Caco-2 (cell line): ENCODE results near the gene OR4E2. TPM values are rescaled to one million over a fixed set of nuclear protein-coding genes. Genes with fewer than 3 reads are reported as not detected.

Source experiments
- BruUV-seq: library from RNA; stranded (reverse); fragments of 400-500 nt; replicated peaks from 2 replicates; lab custom pipeline; 2021; lab: Mats Ljungman, UMichigan
- CTCF ChIA-PET: fragments of 300-600 bp; sonication (Branson Sonifier 250); formaldehyde crosslinking; loops from one replicate; lab custom pipeline; 2022; ENCODE audit warnings: antibody characterized with exemption; lab: Charles Lee
- POLR2A ChIA-PET: fragments of 300-600 bp; sonication (Branson Sonifier 250); formaldehyde crosslinking; loops from one replicate; lab custom pipeline; 2022; ENCODE audit warnings: antibody characterized with exemption; lab: Charles Lee
- DNase-seq, 2 experiments: peaks; one replicate each; pipeline versions ENCODE4 v3.0.0 to v3.0.0-alpha.2; 2020 to 2022
- H3K27me3 ChIP-seq: replicated peaks from 2 replicates; pipeline ENCODE4 v1.6.0; 2011; ENCODE audit warnings: low read length; ENCODE audit not compliant: control insufficient read depth, insufficient read depth
- H3K36me3 ChIP-seq: 2 replicates; pipeline ENCODE4 v1.5.1; 2011; ENCODE audit warnings: low read length; ENCODE audit not compliant: control insufficient read depth, insufficient read depth
- H3K4me1 ChIP-seq: fragments of 250-450 bp; sonication (Bioruptor Pico); 2 replicates; pipeline ENCODE4 v1.5.1; 2020; ENCODE audit warnings: mild to moderate bottlenecking
- H3K4me3 ChIP-seq: 2 replicates; pipeline ENCODE4 v1.5.1; 2011; ENCODE audit warnings: low read depth, mild to moderate bottlenecking, control low read depth, low read length
- H3K9me3 ChIP-seq: fragments of 250-450 bp; sonication (Bioruptor Pico); 2 replicates; pipeline ENCODE4 v1.5.1; 2020; ENCODE audit warnings: mild to moderate bottlenecking, moderate library complexity
- H3K27ac Mint-ChIP-seq: one replicate; pipeline ENCODE4 v1.8.0; 2022; ENCODE audit warnings: mixed read lengths; ENCODE audit not compliant: unreplicated experiment
- H3K27me3 Mint-ChIP-seq: one replicate; pipeline ENCODE4 v1.8.0; 2022; ENCODE audit warnings: mixed read lengths; ENCODE audit not compliant: insufficient read depth, unreplicated experiment
- H3K36me3 Mint-ChIP-seq: one replicate; pipeline ENCODE4 v1.8.0; 2022; ENCODE audit warnings: mild to moderate bottlenecking, mixed read lengths; ENCODE audit not compliant: insufficient read depth, unreplicated experiment
- H3K4me1 Mint-ChIP-seq: one replicate; pipeline ENCODE4 v1.8.0; 2022; ENCODE audit warnings: low read depth, mixed read lengths; ENCODE audit not compliant: unreplicated experiment
- H3K4me3 Mint-ChIP-seq: one replicate; pipeline ENCODE4 v1.8.0; 2022; ENCODE audit warnings: mild to moderate bottlenecking, moderate library complexity, mixed read lengths; ENCODE audit not compliant: unreplicated experiment
- H3K9me3 Mint-ChIP-seq: one replicate; pipeline ENCODE4 v1.8.0; 2022; ENCODE audit warnings: mixed read lengths; ENCODE audit not compliant: unreplicated experiment
- CTCF ChIP-seq, 2 experiments: fragments of 200-600 bp in 1 of 2; IDR thresholded peaks; 1 replicate in 1 of 2; 2 replicates in 1 of 2; pipeline versions ENCODE4 v1.5.1 to v1.8.0; 2011 to 2022; ENCODE audit warnings: antibody characterized with exemption in 1 of 2, control low read depth in 1 of 2, inconsistent platforms in 1 of 2, low read depth in 1 of 2, low read length in 1 of 2, mild to moderate bottlenecking in 1 of 2, moderate library complexity in 1 of 2; ENCODE audit not compliant: insufficient read depth in 1 of 2, severe bottlenecking in 1 of 2, unreplicated experiment in 1 of 2
- intact Hi-C: fragments of 100-400 bp; cut with micrococcal nuclease; formaldehyde crosslinking; loops from one replicate; pipeline ENCODE4 v1.10.0; 2022; ENCODE audit not compliant: unreplicated experiment
- total RNA-seq: library from RNA; stranded (reverse); gene quantifications from 2 replicates; pipeline ENCODE4 v1.2.3, GENCODE V29; 2022

The OR4E2 gene
- total RNA-seq, 1 experiment from 2014 or later = not detected

DNA sequence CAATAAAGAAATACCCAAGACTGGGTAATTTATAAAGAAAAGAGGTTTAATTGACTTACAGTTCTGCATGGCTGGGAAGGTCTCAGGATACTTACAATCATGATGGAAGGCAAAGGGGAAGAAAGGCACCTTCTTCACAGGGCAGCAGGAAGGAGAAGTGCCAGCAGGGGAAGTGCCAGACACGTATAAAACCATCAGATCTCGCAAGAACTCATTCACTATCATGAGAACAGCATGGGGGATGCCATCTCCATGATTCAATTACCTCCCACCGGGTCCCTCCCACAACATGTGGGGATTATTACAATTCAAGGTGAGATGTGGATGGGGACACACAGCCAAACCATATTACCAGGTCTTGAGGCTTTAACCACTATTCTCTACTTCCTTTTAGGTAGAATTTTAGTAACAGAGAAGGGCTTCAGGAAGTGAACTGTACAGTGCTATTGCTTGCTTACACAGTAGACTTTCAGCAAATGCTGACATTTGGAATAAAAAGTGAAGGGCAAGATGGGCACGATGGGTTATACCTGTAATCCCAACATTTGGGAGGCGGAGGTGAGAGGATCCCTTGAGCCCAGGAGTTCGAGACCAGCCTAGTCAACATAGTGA is 60.8 kb downstream of the OR4E2 start:
- no peak for DNase-seq
- ChIA-PET POLR2A (no interaction called here), CTCF (no interaction called here)
- Histone ChIP-seq H3K27me3 (no peaks in the 10 kb centered on the region), H3K4me3 (no peak overlapping the region), H3K36me3 (no peaks in the 10 kb centered on the region), H3K9me3 (no peaks in the 10 kb centered on the region), H3K4me1 (peaks cover 9% of the 10 kb centered on the region; the same call in 1 of the 2 replicates)
- TF ChIP-seq CTCF (IDR thresholded peaks at IDR 0.05; ENCODE audit: insufficient read depth in 1 of 2, low read depth in 1 of 2, low read length in 1 of 2, severe bottlenecking in 1 of 2, unreplicated experiment in 1 of 2) = no peak
- H3K4me3 Mint-ChIP-seq = no peak overlapping the region
- H3K36me3 Mint-ChIP-seq = no peaks in the 10 kb centered on the region
- H3K4me1 Mint-ChIP-seq = no peaks in the 10 kb centered on the region
- H3K27me3 Mint-ChIP-seq = peaks cover 3% of the 10 kb centered on the region
- BruUV-seq = no TSS peak
- H3K9me3 Mint-ChIP-seq = peaks cover 1% of the 10 kb centered on the region
- intact Hi-C loops = no loop called here
- H3K27ac Mint-ChIP-seq = no peak overlapping the region

Other genes starting within 250 kb of the OR4E2 start
- 84.9 and 89.8 TPM in 2 replicates for gene CHD8, start 197.7 kb upstream of the OR4E2 start, total RNA-seq
- 18.8 and 20.9 TPM in 2 replicates for gene RAB2B, start 176.9 kb upstream of the OR4E2 start, total RNA-seq
- 76.6 and 78.8 TPM in 2 replicates for gene TOX4, start 176.6 kb upstream of the OR4E2 start, total RNA-seq
- gene METTL3, start 142.5 kb upstream of the OR4E2 start, total RNA-seq = 40.1 and 43.8 TPM in 2 replicates
- 10.9 and 11.0 TPM in 2 replicates for gene SALL2, start 127.5 kb upstream of the OR4E2 start, total RNA-seq
- gene OR10G3, start 73.8 kb upstream of the OR4E2 start, total RNA-seq = not detected in 2 replicates
- not detected in 2 replicates for gene OR10G2, start 18.9 kb upstream of the OR4E2 start, total RNA-seq
- 0.23 TPM in 1 of 2 replicates, not detected in the other for gene OR4E1, start 20.0 kb downstream of the OR4E2 start, total RNA-seq